HG03571 (cell line): ENCODE measurements around the gene PKN2.
"Not testable (repeated sequence)": the region's sequence is repeated elsewhere in the genome, so short reads cannot be mapped to it uniquely, and the experiment has no call there.

Source experiments
- ATAC-seq: cut with Tn5 transposase; IDR thresholded peaks from one replicate; pipeline ENCODE4 v1.9.1; 2021; ENCODE audit not compliant: unreplicated experiment

PKN2 gene

GRCh38 chr1:88678405-88678804 lies 5.7 kb upstream of the PKN2 start:
- ATAC-seq = no peak

GRCh38 chr1:88680471-88680870 lies 3.6 kb upstream of the PKN2 start:
- ATAC-seq = no peak

GRCh38 chr1:88680911-88681622 lies 3.0 kb upstream of the PKN2 start:
- no peak for ATAC-seq

- peak; percentile 40 for ATAC-seq
Measured at GRCh38 chr1:88684482-88685258, 597 bp downstream of the PKN2 start.

- no peak for ATAC-seq
Measured at GRCh38 chr1:88685259-88685620, 1.2 kb downstream of the PKN2 start.

- ATAC-seq = no peak
Measured at GRCh38 chr1:88691540-88691939, 7.5 kb downstream of the PKN2 start.

GRCh38 chr1:88695781-88696180 lies 11.7 kb downstream of the PKN2 start:
- ATAC-seq = no peak

GRCh38 chr1:88697503-88697902 lies 13.4 kb downstream of the PKN2 start:
- ATAC-seq = no peak

- no peak for ATAC-seq
Measured at GRCh38 chr1:88698140-88698539, 14.1 kb downstream of the PKN2 start.

GRCh38 chr1:88698764-88699163 lies 14.7 kb downstream of the PKN2 start:
- ATAC-seq = no peak

GRCh38 chr1:88700425-88701013 lies 16.4 kb downstream of the PKN2 start:
- ATAC-seq = no peak

GRCh38 chr1:88701275-88701674 lies 17.2 kb downstream of the PKN2 start:
- peak; percentile 80 for ATAC-seq

GRCh38 chr1:88701793-88702192 lies 17.7 kb downstream of the PKN2 start:
- ATAC-seq = not testable (repeated sequence)

GRCh38 chr1:88708011-88708410 lies 23.9 kb downstream of the PKN2 start:
- no peak for ATAC-seq

- ATAC-seq = not testable (repeated sequence)
Measured at GRCh38 chr1:88712907-88713306, 28.8 kb downstream of the PKN2 start.

- not testable (repeated sequence) for ATAC-seq
Measured at GRCh38 chr1:88716571-88716970, 32.5 kb downstream of the PKN2 start.

- ATAC-seq = no peak
Measured at GRCh38 chr1:88722492-88722891, 38.4 kb downstream of the PKN2 start.

GRCh38 chr1:88726697-88727096 lies 42.6 kb downstream of the PKN2 start:
- ATAC-seq = no peak

- no peak for ATAC-seq
Measured at GRCh38 chr1:88727205-88727604, 43.1 kb downstream of the PKN2 start.

- no peak for ATAC-seq
Measured at GRCh38 chr1:88729297-88729696, 45.2 kb downstream of the PKN2 start.

GRCh38 chr1:88730132-88730675 lies 46.1 kb downstream of the PKN2 start:
- ATAC-seq = no peak

- ATAC-seq = no peak
Measured at GRCh38 chr1:88730995-88731394, 46.9 kb downstream of the PKN2 start.
